ENCODE data around the gene DUSP3. TPM values are rescaled to one million over a fixed set of nuclear protein-coding genes. Genes with fewer than 3 reads are reported as not detected.

DUSP3 gene
- total RNA-seq, 2 donors from 2014 or later = 62.4 to 78.9 TPM

DNA sequence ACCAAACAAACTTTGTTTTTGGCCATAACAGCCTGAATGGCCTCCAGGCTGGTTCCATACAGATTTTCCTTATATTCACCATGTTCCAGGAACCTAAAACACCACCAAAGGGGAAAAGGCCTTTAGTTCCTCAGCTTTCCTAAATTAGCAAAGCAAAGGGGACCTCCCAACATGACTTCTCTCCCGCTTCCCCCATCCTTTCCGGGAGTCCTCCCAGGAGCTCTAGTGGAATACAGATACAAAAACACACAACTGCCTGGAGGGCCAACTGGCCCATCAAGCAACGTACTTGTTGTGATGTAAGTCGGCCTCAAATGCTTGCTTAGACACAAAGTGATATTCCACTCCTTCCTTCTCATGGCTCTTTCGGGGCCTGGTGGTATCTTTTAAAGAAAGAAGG, 32.0 kb upstream of the DUSP3 start:
- H3K27ac ChIP-seq = no peak overlapping the region
- intact Hi-C loops (cut with DNase I) = no loop called here
- TF ChIP-seq, protein P1, sequence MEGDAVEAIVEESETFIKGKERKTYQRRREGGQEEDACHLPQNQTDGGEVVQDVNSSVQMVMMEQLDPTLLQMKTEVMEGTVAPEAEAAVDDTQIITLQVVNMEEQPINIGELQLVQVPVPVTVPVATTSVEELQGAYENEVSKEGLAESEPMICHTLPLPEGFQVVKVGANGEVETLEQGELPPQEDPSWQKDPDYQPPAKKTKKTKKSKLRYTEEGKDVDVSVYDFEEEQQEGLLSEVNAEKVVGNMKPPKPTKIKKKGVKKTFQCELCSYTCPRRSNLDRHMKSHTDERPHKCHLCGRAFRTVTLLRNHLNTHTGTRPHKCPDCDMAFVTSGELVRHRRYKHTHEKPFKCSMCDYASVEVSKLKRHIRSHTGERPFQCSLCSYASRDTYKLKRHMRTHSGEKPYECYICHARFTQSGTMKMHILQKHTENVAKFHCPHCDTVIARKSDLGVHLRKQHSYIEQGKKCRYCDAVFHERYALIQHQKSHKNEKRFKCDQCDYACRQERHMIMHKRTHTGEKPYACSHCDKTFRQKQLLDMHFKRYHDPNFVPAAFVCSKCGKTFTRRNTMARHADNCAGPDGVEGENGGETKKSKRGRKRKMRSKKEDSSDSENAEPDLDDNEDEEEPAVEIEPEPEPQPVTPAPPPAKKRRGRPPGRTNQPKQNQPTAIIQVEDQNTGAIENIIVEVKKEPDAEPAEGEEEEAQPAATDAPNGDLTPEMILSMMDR (IDR thresholded peaks at IDR 0.05) = no peak
- TF ChIP-seq POLR2A (IDR thresholded peaks at IDR 0.05) (no peak), POLR2AphosphoS5 (IDR thresholded peaks at IDR 0.05) (no peak)
- H3K4me3 ChIP-seq = no peak overlapping the region
- no peaks in the 10 kb centered on the region for H3K4me1 ChIP-seq (replicated peaks)
- H3K27me3 ChIP-seq (replicated peaks; ENCODE audit: insufficient read depth) = no peaks in the 10 kb centered on the region
- no peaks in the 10 kb centered on the region for H3K36me3 ChIP-seq
- 91% methylated on average over 5 of the region's 5 CpGs for WGBS
- no peak for DNase-seq (ENCODE audit: low spot score)
- H3K9me3 ChIP-seq = no peaks in the 10 kb centered on the region

DNA sequence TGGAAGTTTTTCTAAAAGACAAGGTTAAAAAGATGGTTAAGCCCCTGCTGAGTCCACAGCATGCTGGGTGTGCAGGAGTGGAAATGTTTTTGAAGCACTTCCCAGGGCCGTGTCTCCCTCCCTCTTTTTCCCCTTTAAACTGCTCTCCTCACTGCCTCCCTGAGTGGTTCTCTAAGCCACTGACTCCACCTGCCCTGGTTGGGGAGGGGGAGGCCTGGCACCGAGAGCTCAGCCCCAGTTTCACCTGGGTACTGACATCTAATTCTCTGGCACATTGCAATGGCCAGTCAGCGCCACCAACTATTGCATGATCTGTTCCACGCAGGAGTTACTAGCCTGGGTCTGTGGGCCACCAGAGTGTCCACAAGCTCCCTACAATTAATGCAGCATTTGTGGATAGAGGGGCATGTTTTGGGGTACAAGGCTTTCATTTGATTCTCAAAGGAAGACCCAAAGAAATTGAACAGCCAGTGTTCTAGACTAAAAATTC, 31.5 kb upstream of the DUSP3 start:
- H3K27me3 ChIP-seq (replicated peaks; ENCODE audit: insufficient read depth) = no peaks in the 10 kb centered on the region
- H3K27ac ChIP-seq = no peak overlapping the region
- no peaks in the 10 kb centered on the region for H3K36me3 ChIP-seq
- intact Hi-C loops (cut with DNase I) = no loop called here
- no peak for DNase-seq (ENCODE audit: low spot score)
- H3K9me3 ChIP-seq = no peaks in the 10 kb centered on the region
- no peak for TF ChIP-seq POLR2AphosphoS5 (IDR thresholded peaks at IDR 0.05)
- TF ChIP-seq, protein P1 (IDR thresholded peaks at IDR 0.05) = no peak
- TF ChIP-seq POLR2A (IDR thresholded peaks at IDR 0.05) = no peak
- H3K4me1 ChIP-seq (replicated peaks) = no peaks in the 10 kb centered on the region
- H3K4me3 ChIP-seq = no peak overlapping the region
- WGBS = 79% methylated on average over 4 of the region's 4 CpGs

DNA sequence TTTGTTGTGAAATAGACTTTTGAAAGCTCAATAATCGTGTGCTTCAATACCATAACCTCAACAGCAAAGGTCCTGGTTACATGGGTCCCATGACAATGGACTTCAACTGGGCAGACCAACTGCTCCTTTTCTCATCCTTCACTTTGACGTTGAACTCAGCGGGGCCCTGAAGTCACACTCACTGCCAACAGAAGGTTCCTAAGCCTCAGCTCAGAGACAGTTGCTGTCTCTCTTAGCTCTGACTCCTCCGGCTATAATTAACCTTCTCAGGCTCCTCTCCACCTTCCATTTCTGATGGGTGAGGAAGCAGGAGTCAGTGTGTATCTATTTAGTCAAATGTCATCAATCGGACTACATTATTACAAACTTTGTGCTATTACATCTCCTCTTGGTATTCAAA, 30.3 kb upstream of the DUSP3 start:
- no peaks in the 10 kb centered on the region for H3K27me3 ChIP-seq (replicated peaks; ENCODE audit: insufficient read depth)
- H3K4me1 ChIP-seq (replicated peaks) = no peaks in the 10 kb centered on the region
- H3K4me3 ChIP-seq = no peak overlapping the region
- DNase-seq (ENCODE audit: low spot score) = no peak
- intact Hi-C loops (cut with DNase I) = no loop called here
- 96% methylated on average over 5 of the region's 5 CpGs for WGBS
- H3K36me3 ChIP-seq = no peaks in the 10 kb centered on the region
- no peak overlapping the region for H3K27ac ChIP-seq
- TF ChIP-seq, protein P1 (IDR thresholded peaks at IDR 0.05) = no peak
- TF ChIP-seq POLR2A (IDR thresholded peaks at IDR 0.05) (no peak), POLR2AphosphoS5 (IDR thresholded peaks at IDR 0.05) (no peak)
- no peaks in the 10 kb centered on the region for H3K9me3 ChIP-seq

DNA sequence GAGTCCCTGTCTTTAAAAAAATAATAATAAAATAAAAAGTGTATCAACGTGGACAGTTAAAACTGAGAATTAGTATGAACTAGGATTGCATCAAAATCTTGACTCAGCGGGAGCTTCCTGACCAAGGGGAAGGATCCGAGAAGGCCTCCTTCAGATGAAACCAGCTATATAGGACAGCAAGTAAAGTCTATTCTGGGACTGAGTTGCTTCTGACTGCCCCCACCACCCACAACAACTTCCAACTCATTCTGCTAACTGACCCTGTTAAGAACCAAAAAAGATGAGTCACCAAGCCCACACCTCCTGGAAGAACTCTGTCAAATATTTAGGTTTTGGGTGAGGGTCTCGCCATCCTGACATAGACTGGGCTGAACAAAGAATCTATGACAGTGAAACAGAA, 29.3 kb upstream of the DUSP3 start:
- 97% methylated on average over 4 of the region's 4 CpGs for WGBS
- no peak overlapping the region for H3K4me3 ChIP-seq
- DNase-seq (ENCODE audit: low spot score) = no peak
- TF ChIP-seq POLR2AphosphoS5 (IDR thresholded peaks at IDR 0.05) = no peak
- TF ChIP-seq POLR2A (IDR thresholded peaks at IDR 0.05) = no peak
- TF ChIP-seq, protein P1 (IDR thresholded peaks at IDR 0.05) = no peak
- H3K27me3 ChIP-seq (replicated peaks; ENCODE audit: insufficient read depth) = no peaks in the 10 kb centered on the region
- H3K36me3 ChIP-seq = no peaks in the 10 kb centered on the region
- no peak overlapping the region for H3K27ac ChIP-seq
- intact Hi-C loops (cut with DNase I) = no loop called here
- no peaks in the 10 kb centered on the region for H3K4me1 ChIP-seq (replicated peaks)
- H3K9me3 ChIP-seq = no peaks in the 10 kb centered on the region

DNA sequence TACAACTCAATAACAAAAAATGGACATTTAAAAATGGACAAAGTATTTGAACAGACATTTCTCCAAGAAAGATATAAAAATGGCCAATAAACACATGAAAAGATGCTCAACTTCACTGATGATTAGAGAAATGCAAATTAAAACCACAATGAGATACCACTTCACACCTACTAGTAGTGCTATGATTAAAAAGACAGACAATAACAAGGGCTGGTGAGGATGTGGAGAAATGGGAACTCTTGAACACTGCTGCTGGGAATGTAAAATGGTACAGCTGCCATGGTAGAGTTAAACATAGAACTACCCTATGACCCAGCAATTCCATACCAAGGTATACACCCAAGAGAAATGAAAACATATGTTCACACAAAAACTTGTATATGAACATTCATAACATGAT, 26.3 kb upstream of the DUSP3 start:
- no peak overlapping the region for H3K27ac ChIP-seq
- no peak overlapping the region for H3K4me3 ChIP-seq
- H3K9me3 ChIP-seq = no peaks in the 10 kb centered on the region
- no peak for TF ChIP-seq POLR2A (IDR thresholded peaks at IDR 0.05)
- TF ChIP-seq POLR2AphosphoS5 (IDR thresholded peaks at IDR 0.05) = no peak
- TF ChIP-seq, protein P1 (IDR thresholded peaks at IDR 0.05) = no peak
- no peak for DNase-seq (ENCODE audit: low spot score)
- no peaks in the 10 kb centered on the region for H3K27me3 ChIP-seq (replicated peaks; ENCODE audit: insufficient read depth)
- intact Hi-C loops (cut with DNase I) = no loop called here
- H3K36me3 ChIP-seq = no peaks in the 10 kb centered on the region
- no peaks in the 10 kb centered on the region for H3K4me1 ChIP-seq (replicated peaks)
